Mucosa of rectum (tissue), 2 donors: Measurements from ENCODE around the gene CUL1.

Source experiments
- H3K27ac ChIP-seq, 2 donors: one replicate each; pipeline ENCODE4 v1.7.0; 2013; ENCODE audit warnings: inconsistent platforms in 2 of 2, low read depth in 2 of 2, low read length in 2 of 2
- H3K27me3 ChIP-seq, 2 donors: one replicate each; pipeline ENCODE4 v1.7.0; 2013; ENCODE audit warnings: low read length in 2 of 2; ENCODE audit not compliant: control insufficient read depth in 2 of 2, insufficient read depth in 2 of 2
- H3K36me3 ChIP-seq, 2 donors: one replicate each; pipeline ENCODE4 v1.7.0; 2013; ENCODE audit warnings: low read length in 2 of 2; ENCODE audit not compliant: control insufficient read depth in 2 of 2, insufficient read depth in 2 of 2
- H3K4me1 ChIP-seq, 2 donors: one replicate each; pipeline ENCODE4 v1.7.0; 2013; ENCODE audit warnings: low read length in 2 of 2, mild to moderate bottlenecking in 1 of 2; ENCODE audit not compliant: control insufficient read depth in 2 of 2, insufficient read depth in 2 of 2
- H3K4me3 ChIP-seq, 2 donors: one replicate each; pipeline ENCODE4 v1.7.0; 2013; ENCODE audit warnings: low read length in 2 of 2
- H3K9ac ChIP-seq, 2 donors: one replicate each; pipeline ENCODE4 v1.7.0; 2013; ENCODE audit warnings: low read length in 2 of 2, low read depth in 1 of 2, mild to moderate bottlenecking in 1 of 2
- H3K9me3 ChIP-seq, 2 donors: one replicate each; pipeline ENCODE4 v1.7.0; 2013; ENCODE audit warnings: low read length in 2 of 2; ENCODE audit not compliant: control insufficient read depth in 2 of 2
- donor health status: healthy.
- donor health status: Normal muscosa, but diverticular disease.

CUL1 gene

DNA sequence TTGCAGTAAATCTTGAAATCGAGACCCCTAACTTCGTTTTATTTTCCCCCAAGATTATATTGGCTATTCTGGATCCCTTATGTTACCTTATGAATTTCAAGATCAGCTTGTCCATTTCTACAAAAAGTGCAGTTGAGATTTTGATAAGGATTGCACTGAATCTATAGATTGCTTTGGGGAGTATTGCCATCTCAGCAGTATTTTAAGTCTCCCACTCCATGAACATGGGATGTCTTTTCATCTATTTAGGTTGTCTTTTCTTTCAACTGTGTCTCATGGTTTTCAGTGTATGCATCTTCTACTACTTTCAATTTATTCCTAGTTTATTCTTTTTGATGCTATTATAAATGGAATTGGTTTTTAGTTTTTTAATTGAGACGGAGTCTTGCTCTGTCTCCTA, 95.8 kb downstream of the CUL1 start:
- Histone ChIP-seq H3K36me3 (peaks cover 55 to 66% of the 10 kb centered on the region in 2 donors), H3K4me1 (no peaks in the 10 kb centered on the region)

DNA sequence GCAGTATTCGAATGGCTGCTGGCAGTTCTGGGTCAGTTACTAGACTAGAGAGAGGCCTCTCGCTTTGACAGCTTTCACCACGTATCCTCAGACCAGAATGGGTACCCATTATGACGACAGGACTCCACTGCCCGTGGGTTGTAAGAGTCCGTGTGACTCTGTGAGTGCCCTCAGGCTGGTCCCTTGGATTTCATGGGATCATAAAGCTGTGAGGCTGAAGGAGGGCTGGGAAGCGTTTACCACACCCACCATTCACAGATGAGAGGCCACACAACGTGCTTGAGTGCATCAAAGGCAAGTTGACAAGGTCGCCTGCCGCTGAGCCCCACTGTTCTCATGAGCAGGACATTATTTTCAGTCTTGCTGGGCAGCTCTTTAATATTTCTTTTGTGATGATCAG, 98.1 kb downstream of the CUL1 start:
- Histone ChIP-seq H3K9ac (no peak overlapping the region), H3K27ac (no peak overlapping the region), H3K4me3 (no peak overlapping the region), H3K9me3 (no peaks in the 10 kb centered on the region), H3K27me3 (no peaks in the 10 kb centered on the region), H3K4me1 (no peaks in the 10 kb centered on the region), H3K36me3 (peaks cover 61 to 65% of the 10 kb centered on the region in 2 donors)

More for the DNA sequence above, 95.8 kb downstream of the CUL1 start:
- no peak overlapping the region for H3K4me3 ChIP-seq
- no peaks in the 10 kb centered on the region for H3K9me3 ChIP-seq
- H3K27ac ChIP-seq, result no peak overlapping the region
- no peak overlapping the region for H3K9ac ChIP-seq
- no peaks in the 10 kb centered on the region for H3K27me3 ChIP-seq

DNA sequence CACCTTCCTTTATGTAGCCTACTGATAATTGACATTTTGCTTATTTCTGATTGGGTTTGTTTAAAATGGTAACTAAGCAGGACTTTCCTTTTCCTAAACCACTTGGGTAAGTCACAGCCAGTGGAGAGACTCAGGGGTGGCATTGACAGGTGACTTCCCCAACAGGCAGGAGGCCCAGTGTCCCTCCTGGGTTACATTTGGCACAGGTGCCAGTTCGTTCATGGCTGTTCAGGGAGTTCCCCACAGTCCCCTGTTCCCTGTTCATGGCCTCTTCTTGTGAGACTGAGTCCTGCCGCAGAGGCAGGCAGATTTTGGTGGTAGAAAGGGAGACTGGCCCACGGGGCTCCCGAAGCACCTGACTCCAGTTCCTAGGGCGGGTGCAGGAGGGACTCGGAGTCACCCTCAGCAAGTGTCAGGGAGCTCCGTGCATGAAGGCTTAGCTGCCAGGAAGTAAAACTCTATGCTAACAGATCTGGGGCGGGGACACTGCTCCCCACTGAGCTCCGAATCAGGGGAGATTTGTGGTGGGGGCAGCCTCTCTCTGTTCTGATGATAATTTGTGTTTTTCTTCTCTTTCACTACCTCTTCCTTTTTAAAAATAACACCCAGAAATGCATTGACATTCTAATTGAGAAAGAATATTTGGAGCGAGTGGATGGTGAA, 101.3 kb downstream of the CUL1 start:
- no peak overlapping the region for H3K4me3 ChIP-seq
- H3K9me3 ChIP-seq, result no peaks in the 10 kb centered on the region
- H3K27ac ChIP-seq, result no peak overlapping the region
- peaks cover 43 to 59% of the 10 kb centered on the region in 2 donors for H3K36me3 ChIP-seq
- no peaks in the 10 kb centered on the region for H3K4me1 ChIP-seq
- H3K9ac ChIP-seq, result no peak overlapping the region
- H3K27me3 ChIP-seq, result no peaks in the 10 kb centered on the region

DNA sequence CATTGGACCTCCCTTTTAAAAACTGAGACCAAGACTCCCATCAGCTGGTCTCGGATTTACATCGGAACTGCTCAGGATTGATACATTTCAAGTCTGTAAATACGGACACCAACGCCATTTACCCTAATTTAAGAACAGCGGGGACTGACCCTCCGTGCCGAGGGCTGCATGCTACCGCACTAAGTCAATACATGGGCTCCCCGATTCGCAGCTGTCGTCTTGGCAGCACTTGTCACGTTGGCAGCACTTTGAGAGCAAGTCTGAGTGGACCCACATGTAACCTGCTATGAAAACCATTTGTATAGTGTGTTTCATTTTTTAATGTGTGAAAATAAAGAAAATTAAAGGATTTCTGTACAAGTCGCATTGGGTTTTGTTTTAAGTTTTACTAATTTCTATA, 102.0 kb downstream of the CUL1 start:
- no peaks in the 10 kb centered on the region for H3K27me3 ChIP-seq
- H3K9ac ChIP-seq, result no peak overlapping the region
- H3K36me3 ChIP-seq, result peaks cover 43 to 56% of the 10 kb centered on the region in 2 donors
- H3K9me3 ChIP-seq, result no peaks in the 10 kb centered on the region
- H3K4me3 ChIP-seq, result no peak overlapping the region
- H3K27ac ChIP-seq, result no peak overlapping the region
- H3K4me1 ChIP-seq, result no peaks in the 10 kb centered on the region

DNA sequence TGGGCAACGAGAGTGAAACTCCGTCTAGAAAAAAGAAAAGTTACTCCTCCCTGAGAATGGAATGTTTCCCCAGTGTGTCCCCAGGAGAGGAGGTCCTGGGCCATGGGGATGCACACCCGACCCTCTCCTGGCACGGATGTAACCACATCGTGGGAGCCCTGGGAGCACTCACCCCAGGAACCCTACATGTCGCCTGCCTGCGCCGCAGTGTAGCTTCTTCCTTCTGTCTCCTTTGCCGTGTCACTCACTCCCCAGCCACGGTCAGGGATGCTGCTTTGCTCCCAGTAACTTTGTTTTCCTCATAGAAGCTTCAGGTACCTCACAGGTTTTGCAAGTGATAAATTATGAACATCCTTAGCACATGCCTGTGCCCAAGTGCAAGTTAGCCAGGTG, 103.4 kb downstream of the CUL1 start:
- H3K9ac ChIP-seq, result no peak overlapping the region
- H3K27ac ChIP-seq, result no peak overlapping the region
- H3K27me3 ChIP-seq, result no peaks in the 10 kb centered on the region
- no peak overlapping the region for H3K4me3 ChIP-seq
- no peaks in the 10 kb centered on the region for H3K4me1 ChIP-seq
- peaks cover 45 to 55% of the 10 kb centered on the region in 2 donors for H3K36me3 ChIP-seq
- no peaks in the 10 kb centered on the region for H3K9me3 ChIP-seq

DNA sequence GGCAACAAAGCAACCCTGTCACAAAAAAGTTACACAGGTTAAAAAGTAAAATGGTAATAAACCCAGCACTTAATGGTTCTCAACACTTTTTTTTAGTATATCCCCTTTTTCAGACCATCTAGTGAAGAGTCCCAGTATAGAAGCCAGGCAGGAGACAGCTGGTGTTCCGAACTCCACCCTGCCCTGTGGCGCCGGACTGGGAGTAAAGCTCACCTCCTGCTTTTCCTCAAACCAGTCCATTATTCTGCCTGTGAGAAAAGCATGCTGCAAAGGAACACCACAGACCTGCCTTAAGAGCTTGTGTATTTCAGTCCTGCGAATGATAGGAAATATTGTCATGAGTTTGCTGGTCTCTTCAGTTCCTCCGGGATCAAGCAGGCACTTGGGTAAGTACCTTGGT, 104.4 kb downstream of the CUL1 start:
- Histone ChIP-seq H3K4me1 (no peaks in the 10 kb centered on the region), H3K4me3 (no peak overlapping the region), H3K9me3 (no peaks in the 10 kb centered on the region), H3K27ac (no peak overlapping the region), H3K36me3 (peaks cover 41 to 53% of the 10 kb centered on the region in 2 donors), H3K9ac (no peak overlapping the region), H3K27me3 (no peaks in the 10 kb centered on the region)

DNA sequence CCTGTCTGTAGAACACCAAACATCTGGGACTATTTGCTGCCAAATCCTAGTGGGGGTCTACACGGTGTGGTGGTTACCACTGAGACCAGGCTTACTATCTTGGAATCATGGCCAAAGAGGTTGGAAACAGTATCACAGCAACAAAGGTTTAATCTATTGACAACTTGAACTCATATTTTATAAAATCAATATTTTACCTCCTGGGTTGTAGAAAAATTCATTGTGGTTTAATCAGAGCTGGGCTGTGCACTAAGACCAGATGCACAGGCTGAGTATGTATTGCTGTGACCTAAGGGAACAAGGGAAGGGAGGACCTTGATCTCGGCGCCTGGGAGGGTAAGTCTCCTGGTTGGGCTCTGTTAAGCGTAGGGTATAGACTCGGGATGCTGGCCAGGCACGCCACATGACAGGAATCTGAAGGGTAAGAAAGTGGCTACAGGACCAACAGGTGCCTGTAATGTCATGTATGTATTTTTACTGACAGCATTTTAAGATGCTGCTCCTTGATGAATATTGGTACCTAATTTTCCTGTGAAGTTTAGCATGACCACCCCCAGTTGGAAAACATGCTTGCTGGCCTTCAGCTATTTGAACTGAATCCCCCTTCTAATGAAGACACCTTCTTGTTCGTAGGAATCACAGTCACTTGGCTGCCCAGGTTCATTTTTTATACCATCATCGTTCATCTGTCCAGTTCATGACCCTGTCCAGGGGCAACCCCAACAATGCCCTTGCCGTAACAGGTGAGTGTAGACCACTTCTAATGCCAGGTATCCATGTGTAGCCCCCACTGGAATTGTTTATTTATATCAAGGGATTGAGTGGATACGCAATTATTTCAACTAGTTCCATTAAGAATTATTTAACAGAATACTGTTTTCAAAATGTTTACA, 105.9 kb downstream of the CUL1 start:
- H3K27me3 ChIP-seq, result no peaks in the 10 kb centered on the region
- peaks cover 30 to 44% of the 10 kb centered on the region in 2 donors for H3K36me3 ChIP-seq
- H3K4me1 ChIP-seq, result no peaks in the 10 kb centered on the region
- H3K27ac ChIP-seq, result no peak overlapping the region
- no peak overlapping the region for H3K4me3 ChIP-seq
- H3K9me3 ChIP-seq, result no peaks in the 10 kb centered on the region
- H3K9ac ChIP-seq, result no peak overlapping the region

DNA sequence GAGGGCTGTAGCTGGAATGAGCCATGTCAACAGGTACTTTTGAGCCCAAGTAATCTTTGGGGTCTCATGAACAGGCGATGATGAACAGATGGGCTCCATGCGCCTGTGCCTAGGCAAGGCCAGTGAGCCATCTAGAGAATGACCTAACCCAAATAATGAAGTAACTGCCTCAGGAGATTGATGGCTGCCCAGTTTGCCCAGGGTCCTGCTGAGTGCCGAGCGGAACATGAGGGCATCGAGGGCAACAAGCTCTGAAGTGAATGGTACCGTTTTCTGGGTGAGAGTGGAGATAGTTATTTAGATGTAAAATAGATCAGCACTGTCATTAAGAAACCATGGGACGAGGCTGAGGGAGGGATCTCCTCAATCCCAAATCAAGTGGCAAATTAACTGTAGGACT, 107.5 kb downstream of the CUL1 start:
- Histone ChIP-seq H3K27ac (no peak overlapping the region), H3K36me3 (peaks cover 19 to 38% of the 10 kb centered on the region in 2 donors), H3K9ac (no peak overlapping the region), H3K9me3 (no peaks in the 10 kb centered on the region), H3K27me3 (no peaks in the 10 kb centered on the region), H3K4me1 (no peaks in the 10 kb centered on the region), H3K4me3 (no peak overlapping the region)

DNA sequence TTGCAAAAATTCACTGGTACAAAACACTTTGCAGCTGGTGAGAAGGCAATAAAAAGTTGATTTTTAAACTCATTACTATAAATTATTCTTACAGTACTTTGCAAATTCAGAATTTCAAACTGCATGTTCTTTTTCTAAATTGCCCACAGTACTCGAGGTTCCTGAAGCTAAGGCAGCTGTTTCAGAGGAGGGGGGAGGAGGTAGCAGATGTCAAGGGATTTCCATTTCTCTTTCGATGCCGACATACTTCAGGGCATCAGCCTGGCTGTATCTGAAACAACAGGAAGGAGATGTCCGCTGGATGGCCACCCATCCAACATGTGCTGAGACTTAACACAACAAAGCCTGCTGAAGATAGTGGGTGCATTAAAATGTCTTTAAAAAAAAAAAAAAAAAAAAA, 108.7 kb downstream of the CUL1 start:
- H3K27me3 ChIP-seq, result no peaks in the 10 kb centered on the region
- H3K27ac ChIP-seq, result no peak overlapping the region
- no peaks in the 10 kb centered on the region for H3K9me3 ChIP-seq
- H3K36me3 ChIP-seq, result peaks cover 14 to 32% of the 10 kb centered on the region in 2 donors
- no peaks in the 10 kb centered on the region for H3K4me1 ChIP-seq
- no peak overlapping the region for H3K4me3 ChIP-seq
- H3K9ac ChIP-seq, result no peak overlapping the region

DNA sequence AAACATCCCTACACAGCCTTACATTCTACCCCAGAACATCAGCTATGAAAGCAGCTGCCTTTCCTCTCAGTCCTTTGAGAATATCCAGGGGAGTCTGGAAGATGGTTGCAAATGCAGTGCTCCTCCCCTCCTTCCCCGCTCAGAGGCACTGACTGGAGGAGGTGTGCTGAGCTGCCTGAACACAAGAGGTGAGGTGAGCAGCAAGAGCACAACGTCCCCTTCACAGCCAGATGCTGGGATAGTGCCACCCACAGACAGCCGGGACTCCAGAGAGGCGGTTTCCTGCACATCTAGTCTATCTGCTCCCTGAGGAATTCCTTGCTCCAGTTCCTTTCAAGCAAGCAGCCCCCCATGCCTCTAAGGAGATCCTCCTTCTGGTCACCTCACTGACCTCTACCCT, 111.2 kb downstream of the CUL1 start:
- Histone ChIP-seq H3K4me1 (no peaks in the 10 kb centered on the region), H3K9me3 (no peaks in the 10 kb centered on the region), H3K27me3 (no peaks in the 10 kb centered on the region), H3K9ac (no peak overlapping the region), H3K4me3 (no peak overlapping the region), H3K36me3 (peaks cover 15 to 38% of the 10 kb centered on the region in 2 donors), H3K27ac (no peak overlapping the region)
